Activated CD8-positive, alpha-beta memory T cell treated with anti-CD3 and anti-CD28 coated beads, Interleukin-2, amount 50 U/mL, for 24 hours (primary cell): ENCODE data around the gene RAB8B.

Experiments
- DNase-seq: peaks from one replicate; pipeline ENCODE4 v3.0.0-alpha.2; 2020; ENCODE audit errors: extremely low read depth

The RAB8B gene

GRCh38 chr15:63185206-63185605 lies 4.2 kb upstream of the RAB8B start:
- no peak for DNase-seq

- DNase-seq, result no peak
Observed at GRCh38 chr15:63186065-63186464, 3.3 kb upstream of the RAB8B start.

DNA sequence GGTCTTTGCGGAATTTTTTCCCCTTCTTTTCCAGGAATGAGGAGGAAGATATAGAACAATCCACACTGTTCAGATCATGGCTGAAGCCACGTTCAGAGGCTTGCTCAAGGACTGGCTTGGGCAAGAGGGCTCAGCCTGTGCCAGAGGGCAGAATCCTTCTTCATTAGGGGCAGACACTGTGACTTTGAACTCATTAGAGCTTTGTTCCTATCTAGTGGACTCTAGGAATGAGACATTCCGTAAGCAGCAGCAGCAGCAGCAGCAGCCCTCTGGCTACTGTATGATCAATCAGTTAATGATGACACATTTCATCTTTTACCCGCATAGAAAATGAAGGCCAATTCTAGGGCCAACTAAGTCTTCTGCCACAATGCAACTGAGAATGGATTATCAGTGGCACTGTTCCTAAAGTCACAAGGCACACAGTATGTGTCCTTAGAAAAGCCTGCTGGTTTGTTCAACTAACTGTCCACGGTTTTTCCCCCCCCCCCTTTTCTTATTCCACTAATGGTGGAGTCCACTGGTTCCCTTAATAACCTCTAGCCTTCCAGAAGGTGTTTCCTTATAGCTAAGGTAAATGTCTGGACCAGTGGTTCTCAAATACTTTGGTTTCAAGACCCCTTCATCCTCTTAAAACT lies 1.7 kb upstream of the RAB8B start:
- no peak for DNase-seq

- no peak for DNase-seq
Observed at GRCh38 chr15:63188247-63188925, 1.0 kb upstream of the RAB8B start.

DNA sequence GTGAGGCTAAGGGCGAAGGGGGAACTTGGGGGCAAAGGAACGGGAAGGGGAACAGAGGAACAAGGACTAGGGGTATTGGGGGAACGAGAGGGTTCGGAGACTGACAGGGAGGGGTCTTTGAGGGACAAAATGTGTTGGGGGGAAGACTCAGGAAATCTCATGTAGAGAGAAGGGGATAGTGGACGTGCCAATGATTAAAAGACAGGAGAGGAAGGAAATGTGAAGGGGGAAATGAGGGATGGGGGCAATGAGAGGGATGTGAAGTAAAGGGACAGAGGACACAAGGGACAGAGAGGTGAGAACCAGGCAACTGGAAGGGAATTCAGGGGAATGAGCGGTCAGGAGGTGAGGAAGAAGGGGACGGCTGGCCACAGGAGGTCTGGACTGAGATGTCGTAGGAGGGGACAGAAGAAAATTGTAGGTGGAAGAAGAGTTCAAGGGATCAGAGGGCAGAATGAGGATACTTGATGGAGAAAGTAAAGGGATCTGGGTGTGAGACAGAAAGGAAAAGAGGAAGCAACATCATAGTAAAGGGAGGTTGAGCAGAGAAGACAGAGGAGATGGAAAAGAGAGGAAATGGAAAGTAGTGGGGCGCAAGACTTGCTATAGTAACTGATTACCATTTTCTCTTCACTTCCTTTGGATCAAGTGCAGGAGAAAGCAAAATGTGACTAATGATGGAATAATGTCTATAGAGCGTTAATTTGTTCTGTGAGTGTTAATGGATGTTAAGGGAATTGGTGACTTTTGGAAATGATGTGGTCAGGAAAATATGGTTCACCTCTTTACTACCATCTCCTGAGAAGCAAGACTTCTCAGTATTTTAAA lies 749 bp downstream of the RAB8B start:
- no peak for DNase-seq

DNA sequence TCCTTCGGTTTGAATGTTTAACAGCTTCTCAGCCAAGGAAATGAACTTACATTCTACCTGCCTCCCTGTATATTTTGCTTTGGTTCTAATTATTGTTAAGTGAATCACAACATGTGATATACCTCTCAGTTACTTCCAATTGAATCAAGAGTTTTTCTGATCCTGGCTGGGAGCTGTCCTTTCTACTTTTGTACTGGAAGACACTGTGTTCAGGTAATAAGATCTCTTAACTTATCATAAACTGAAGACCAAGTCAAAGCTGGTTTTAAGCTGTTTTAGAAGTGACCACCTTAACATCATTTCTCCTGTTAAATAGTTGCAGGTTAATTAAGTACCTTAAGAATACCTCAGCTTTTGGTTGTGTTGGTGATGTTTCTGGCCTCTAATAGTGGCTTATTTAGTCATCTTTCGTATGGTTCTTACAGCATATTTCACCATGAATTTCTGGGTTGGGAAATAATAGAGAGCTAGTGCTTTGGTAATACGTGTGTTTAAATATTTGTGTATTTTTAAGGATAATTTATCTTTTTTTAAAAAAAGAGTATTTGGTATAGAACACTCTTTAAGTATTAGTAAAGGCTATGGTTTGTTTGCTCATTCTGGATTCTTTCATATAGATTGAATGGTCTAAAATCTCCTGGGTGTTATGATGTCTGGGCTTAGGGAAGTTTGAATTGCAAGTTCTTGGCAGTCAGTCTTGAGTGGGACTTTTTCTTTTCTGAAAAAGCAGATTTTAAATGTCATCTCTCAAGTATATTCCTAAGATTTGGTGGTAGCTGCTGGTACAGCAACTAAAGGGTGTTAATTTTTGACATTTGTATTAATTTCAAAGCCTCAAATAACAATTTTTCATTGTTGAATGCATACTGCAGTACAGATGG lies 1.6 kb downstream of the RAB8B start:
- no peak for DNase-seq

DNA sequence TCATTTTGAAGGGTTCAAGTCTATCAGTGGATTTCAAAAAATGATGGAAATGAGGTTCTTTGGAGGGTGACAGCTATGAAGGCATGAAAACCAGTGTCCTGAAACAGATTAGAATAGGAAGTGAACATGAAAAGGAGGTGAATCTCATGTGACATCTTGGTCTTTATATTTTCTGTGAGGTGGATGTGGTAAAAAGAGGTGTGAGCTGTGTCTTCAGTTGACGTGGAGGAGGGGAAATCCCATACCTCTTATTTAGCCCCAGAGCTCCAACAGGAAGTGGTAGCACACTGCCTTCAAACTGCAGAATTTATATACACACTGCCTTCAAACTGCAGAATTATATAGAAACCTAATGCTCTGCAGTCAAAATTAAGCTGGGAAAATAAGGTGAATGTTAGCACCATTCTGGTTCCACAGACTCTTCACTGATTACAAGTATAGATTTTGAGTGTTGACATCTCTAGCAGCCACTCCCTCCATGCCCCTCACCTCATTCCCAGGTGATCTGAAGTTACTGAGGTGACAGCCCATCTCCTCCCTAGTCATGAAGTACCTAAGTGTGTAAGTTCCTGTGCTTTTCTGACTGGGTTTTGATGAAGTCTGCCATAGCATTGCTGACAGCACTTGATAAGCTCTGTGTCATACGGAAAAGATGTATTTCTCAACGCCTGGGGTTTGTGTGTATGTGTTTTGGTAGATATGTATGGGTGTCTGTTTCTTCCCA lies 2.7 kb downstream of the RAB8B start:
- DNase-seq, result no peak

GRCh38 chr15:63192619-63193206 lies 3.3 kb downstream of the RAB8B start:
- DNase-seq, result no peak

GRCh38 chr15:63194302-63194701 lies 4.9 kb downstream of the RAB8B start:
- DNase-seq, result no peak

DNA sequence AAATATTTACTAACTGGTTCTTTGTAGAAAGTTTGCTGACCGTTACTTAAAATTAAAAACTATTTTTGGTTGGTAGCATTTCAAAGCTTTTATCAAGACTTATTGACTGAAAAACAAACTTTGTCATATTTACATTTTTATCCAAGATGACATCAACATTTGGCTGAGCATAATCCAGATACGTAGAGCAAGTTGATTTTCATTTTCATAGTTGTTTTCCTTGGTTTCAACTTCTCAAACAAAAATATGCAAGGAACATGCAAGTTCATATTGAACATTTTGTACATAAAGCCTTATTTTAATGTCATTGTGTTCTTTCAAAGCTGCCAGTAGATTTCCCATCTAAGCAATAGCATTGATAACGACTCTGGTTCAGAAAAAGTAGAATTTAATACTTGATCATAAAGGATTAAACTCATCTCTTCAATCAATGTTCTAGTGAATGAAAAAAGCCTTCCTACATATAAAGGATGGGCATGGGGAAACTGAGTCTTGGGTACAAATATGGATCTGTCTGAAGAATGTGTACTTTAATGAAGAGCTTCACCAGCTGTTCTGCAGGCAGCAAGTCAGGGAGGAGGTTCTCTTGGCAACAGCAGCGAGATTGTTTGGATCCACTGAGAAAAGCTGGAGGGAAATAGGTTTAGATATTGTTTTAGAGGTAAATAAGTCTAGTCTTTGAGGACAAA lies 5.6 kb downstream of the RAB8B start:
- DNase-seq, result no peak

DNA sequence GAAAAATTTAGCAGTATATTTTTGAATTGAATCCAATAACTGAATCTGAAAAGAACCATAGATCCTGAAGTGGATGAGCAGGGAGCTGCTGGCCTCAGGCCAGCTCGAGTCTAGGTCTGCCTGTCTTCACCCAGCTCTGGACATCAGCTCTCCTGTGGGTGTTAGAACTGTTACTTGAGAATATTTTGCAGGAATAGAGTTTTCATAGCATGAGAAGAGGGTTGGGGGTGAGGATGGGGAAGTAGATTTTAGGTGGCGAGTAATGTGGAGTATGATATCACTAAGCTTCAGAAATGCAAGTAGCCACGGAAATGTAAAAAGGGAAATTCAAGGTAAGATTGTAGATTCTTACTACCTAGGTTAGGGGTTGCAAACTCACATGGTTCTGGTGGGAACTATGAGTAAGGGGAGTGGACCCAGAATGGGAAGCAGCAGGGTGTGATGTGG lies 6.2 kb downstream of the RAB8B start:
- DNase-seq, result no peak

GRCh38 chr15:63196842-63197241 lies 7.4 kb downstream of the RAB8B start:
- no peak for DNase-seq

- no peak for DNase-seq
Observed at GRCh38 chr15:63197626-63198025, 8.2 kb downstream of the RAB8B start.

- DNase-seq, result no peak
Observed at GRCh38 chr15:63198371-63199250, 9.2 kb downstream of the RAB8B start.

DNA sequence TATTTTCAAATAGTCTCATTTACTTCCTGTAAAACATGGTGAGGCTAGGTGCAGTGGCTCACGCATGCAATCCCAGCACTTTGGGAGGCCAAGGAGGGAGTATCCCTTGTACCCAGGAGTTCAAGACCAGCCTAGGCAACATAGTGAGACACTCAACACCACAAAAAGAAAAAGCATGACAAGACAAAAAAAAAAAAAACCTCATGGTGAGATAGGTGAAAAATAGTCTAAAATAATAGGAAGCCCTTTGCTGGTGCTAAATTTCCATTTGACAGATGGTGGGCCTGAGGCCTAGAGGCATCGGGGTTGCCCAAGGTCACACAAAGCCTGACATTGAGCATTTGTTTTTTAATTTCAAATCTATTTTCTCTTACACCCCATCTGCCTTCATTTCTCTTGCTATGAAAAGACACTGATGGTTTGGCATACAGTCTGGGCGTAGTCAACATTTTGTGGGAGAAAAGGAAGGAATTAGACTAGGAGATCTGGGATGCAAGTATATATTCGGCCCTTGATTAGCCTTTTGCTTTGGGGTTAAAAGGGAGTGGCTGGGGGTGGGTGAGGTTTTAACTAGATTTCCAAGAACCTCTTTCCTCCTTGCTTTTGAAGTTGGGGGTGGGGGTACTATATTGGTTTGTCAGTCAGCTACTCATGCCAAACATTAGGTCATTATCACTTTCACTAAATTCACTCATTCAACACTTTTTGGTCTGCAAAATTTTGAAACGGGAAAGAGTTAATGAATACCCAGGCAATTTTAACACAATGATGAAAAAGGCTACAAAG lies 11.3 kb downstream of the RAB8B start:
- no peak for DNase-seq

DNA sequence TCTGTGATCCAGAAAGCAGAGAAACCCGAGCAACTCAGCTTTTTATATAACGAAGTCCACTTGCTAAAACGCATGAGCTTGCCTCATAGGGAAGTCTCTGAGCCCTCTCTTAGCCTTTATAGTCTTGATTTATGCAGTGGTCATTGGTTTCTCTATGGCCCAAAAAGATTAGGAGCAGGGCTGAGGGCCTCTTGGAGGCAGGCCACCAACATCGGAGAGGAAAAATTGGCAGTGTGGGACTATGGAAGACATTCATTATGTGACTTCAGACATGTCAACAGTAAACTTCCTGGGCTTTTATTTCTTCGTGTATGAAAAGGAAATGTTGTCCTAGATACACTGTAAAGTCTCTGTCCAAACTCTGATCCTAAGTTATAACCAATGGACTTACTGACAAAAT lies 13.5 kb downstream of the RAB8B start:
- no peak for DNase-seq

DNA sequence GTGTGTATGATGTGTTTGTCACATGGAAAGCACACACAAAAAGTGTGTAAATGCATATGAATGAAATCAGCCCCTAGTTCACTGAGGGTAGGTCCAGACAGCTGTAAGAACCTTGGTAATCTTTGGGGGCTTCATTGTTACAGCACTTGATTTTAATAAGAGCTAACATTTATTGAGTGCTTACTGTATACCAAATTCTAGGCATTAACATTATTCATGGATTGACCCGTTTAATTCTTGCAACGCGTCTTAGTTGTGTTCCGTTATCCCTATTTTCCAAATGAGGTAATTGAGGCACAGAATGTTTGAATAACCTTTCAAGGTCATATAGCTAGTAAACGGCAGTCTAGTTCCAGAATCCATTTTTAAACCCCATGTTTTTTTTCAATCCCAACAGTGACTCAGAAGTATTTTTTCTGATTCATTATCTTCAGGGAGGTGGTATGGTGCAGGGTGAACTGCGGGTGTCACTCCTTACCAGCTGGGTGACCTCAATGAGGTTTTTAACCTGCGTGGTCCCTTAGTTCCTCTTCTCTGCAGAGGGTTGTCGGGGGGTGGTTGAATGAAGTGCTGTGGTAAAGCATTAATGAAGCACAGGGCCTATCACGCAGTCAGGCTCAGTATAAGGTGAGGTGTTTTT lies 14.2 kb downstream of the RAB8B start:
- DNase-seq, result no peak

- no peak for DNase-seq
Observed at GRCh38 chr15:63206079-63206478, 16.7 kb downstream of the RAB8B start.
